T-helper 17 cell (primary cell): ENCODE results near the gene PTGFR. TPM values are rescaled to one million over a fixed set of nuclear protein-coding genes. Genes with fewer than 3 reads are reported as not detected.

Experiments
- ATAC-seq: fragments of 150-1000 bp; cut with Tn5 transposase; 2 replicates; pipeline ENCODE4 v1.10.0; 2021; ENCODE audit warnings: mild to moderate bottlenecking, moderate library complexity
- DNase-seq, 3 donors: peaks; one replicate each; pipeline versions ENCODE4 v3.0.0 to v3.0.0-alpha.2; 2020 to 2021
- H3K9me3 ChIP-seq: one replicate; pipeline ENCODE4 v1.7.0; 2013; ENCODE audit warnings: low read length, mild to moderate bottlenecking; ENCODE audit not compliant: control insufficient read depth, poor library complexity, severe bottlenecking
- H3K27ac Mint-ChIP-seq: one replicate; pipeline ENCODE4 v1.8.0; 2022; ENCODE audit warnings: mild to moderate bottlenecking, moderate library complexity, mixed read lengths
- H3K27me3 Mint-ChIP-seq: one replicate; pipeline ENCODE4 v1.8.0; 2022; ENCODE audit warnings: mixed read lengths
- H3K36me3 Mint-ChIP-seq: one replicate; pipeline ENCODE4 v1.8.0; 2022; ENCODE audit warnings: low read depth, mixed read lengths
- H3K4me1 Mint-ChIP-seq: one replicate; pipeline ENCODE4 v1.8.0; 2022; ENCODE audit warnings: mild to moderate bottlenecking, mixed read lengths
- H3K4me3 Mint-ChIP-seq: one replicate; pipeline ENCODE4 v1.8.0; 2022; ENCODE audit warnings: mild to moderate bottlenecking, moderate library complexity, mixed read lengths
- total RNA-seq, 4 donors: library from RNA in 2 of 4; stranded (reverse) in 2 of 4; gene quantifications; one replicate each; pipeline ENCODE4 v1.2.3 and lab custom pipeline; 2022 to 2026

Gene PTGFR
- total RNA-seq, 2 donors from 2014 or later, result not detected

- Mint-ChIP-seq H3K4me1 (peaks cover 4% of the 10 kb centered on the region), H3K27me3 (peaks cover 35% of the 10 kb centered on the region), H3K36me3 (no peaks in the 10 kb centered on the region), H3K4me3 (peak overlapping the region; percentile 39), H3K27ac (no peak overlapping the region)
- ATAC-seq (no peak), DNase-seq (no peak)
- peaks cover under 1% of the 10 kb centered on the region for H3K9me3 ChIP-seq
These were observed 787 bp downstream of the PTGFR start for GRCh38 chr1:78491451-78492071.

- Mint-ChIP-seq H3K27me3 (peaks cover 38% of the 10 kb centered on the region), H3K27ac (no peak overlapping the region), H3K4me3 (no peak overlapping the region), H3K4me1 (peaks cover 4% of the 10 kb centered on the region), H3K36me3 (no peaks in the 10 kb centered on the region)
- DNase-seq (no peak), ATAC-seq (no peak)
- no peaks in the 10 kb centered on the region for H3K9me3 ChIP-seq
These were observed 1.7 kb downstream of the PTGFR start for GRCh38 chr1:78492386-78492950.

- H3K9me3 ChIP-seq, result no peaks in the 10 kb centered on the region
- Mint-ChIP-seq H3K27ac (no peak overlapping the region), H3K36me3 (no peaks in the 10 kb centered on the region), H3K4me1 (peaks cover 4% of the 10 kb centered on the region), H3K27me3 (peaks cover 41% of the 10 kb centered on the region), H3K4me3 (no peak overlapping the region)
- no peak for ATAC-seq
- no peak for DNase-seq
These were observed 2.7 kb downstream of the PTGFR start for GRCh38 chr1:78493451-78493850.

- Mint-ChIP-seq H3K4me3 (no peak overlapping the region), H3K36me3 (no peaks in the 10 kb centered on the region), H3K4me1 (no peaks in the 10 kb centered on the region), H3K27me3 (peaks cover 22% of the 10 kb centered on the region), H3K27ac (no peak overlapping the region)
- no peak for ATAC-seq
- H3K9me3 ChIP-seq, result no peaks in the 10 kb centered on the region
- no peak for DNase-seq
These were observed 6.4 kb downstream of the PTGFR start for GRCh38 chr1:78497201-78497600.

- no peak for ATAC-seq
These were observed 9.8 kb downstream of the PTGFR start for GRCh38 chr1:78500529-78500928.

GRCh38 chr1:78501203-78501602 is 10.4 kb downstream of the PTGFR start:
- no peak for DNase-seq
- no peak for ATAC-seq
- Mint-ChIP-seq H3K36me3 (no peaks in the 10 kb centered on the region), H3K27me3 (peaks cover 12% of the 10 kb centered on the region), H3K4me1 (peaks cover 2% of the 10 kb centered on the region), H3K27ac (no peak overlapping the region), H3K4me3 (no peak overlapping the region)
- no peaks in the 10 kb centered on the region for H3K9me3 ChIP-seq

More at GRCh38 chr1:78500529-78500928, 9.8 kb downstream of the PTGFR start:
- H3K4me1 Mint-ChIP-seq, result peaks cover 2% of the 10 kb centered on the region
- DNase-seq, result no peak
- no peaks in the 10 kb centered on the region for H3K9me3 ChIP-seq
- peaks cover 12% of the 10 kb centered on the region for H3K27me3 Mint-ChIP-seq
- H3K36me3 Mint-ChIP-seq, result no peaks in the 10 kb centered on the region
- no peak overlapping the region for H3K4me3 Mint-ChIP-seq
- no peak overlapping the region for H3K27ac Mint-ChIP-seq

GRCh38 chr1:78511334-78511733 is 20.6 kb downstream of the PTGFR start:
- no peak for DNase-seq
- H3K27me3 Mint-ChIP-seq, result no peaks in the 10 kb centered on the region
- H3K4me1 Mint-ChIP-seq, result no peaks in the 10 kb centered on the region
- ATAC-seq, result no peak
- no peaks in the 10 kb centered on the region for H3K36me3 Mint-ChIP-seq
- no peaks in the 10 kb centered on the region for H3K9me3 ChIP-seq
- H3K4me3 Mint-ChIP-seq, result no peak overlapping the region
- H3K27ac Mint-ChIP-seq, result no peak overlapping the region

- H3K9me3 ChIP-seq, result no peaks in the 10 kb centered on the region
- DNase-seq (no peak), ATAC-seq (no peak)
- Mint-ChIP-seq H3K27me3 (peaks cover 11% of the 10 kb centered on the region), H3K4me1 (no peaks in the 10 kb centered on the region), H3K27ac (no peak overlapping the region), H3K36me3 (no peaks in the 10 kb centered on the region), H3K4me3 (no peak overlapping the region)
These were observed 25.9 kb downstream of the PTGFR start for GRCh38 chr1:78516716-78517115.

GRCh38 chr1:78519446-78519845 is 28.7 kb downstream of the PTGFR start:
- H3K27me3 Mint-ChIP-seq, result peaks cover 11% of the 10 kb centered on the region
- no peak overlapping the region for H3K4me3 Mint-ChIP-seq
- H3K9me3 ChIP-seq, result no peaks in the 10 kb centered on the region
- ATAC-seq, result no peak
- H3K36me3 Mint-ChIP-seq, result no peaks in the 10 kb centered on the region
- H3K4me1 Mint-ChIP-seq, result no peaks in the 10 kb centered on the region
- H3K27ac Mint-ChIP-seq, result no peak overlapping the region
- DNase-seq, result no peak

GRCh38 chr1:78520216-78520615 is 29.4 kb downstream of the PTGFR start:
- DNase-seq (no peak), ATAC-seq (no peak)
- Mint-ChIP-seq H3K4me1 (no peaks in the 10 kb centered on the region), H3K27ac (no peak overlapping the region), H3K4me3 (no peak overlapping the region), H3K36me3 (no peaks in the 10 kb centered on the region), H3K27me3 (peaks cover 11% of the 10 kb centered on the region)
- H3K9me3 ChIP-seq, result no peaks in the 10 kb centered on the region

- no peak overlapping the region for H3K4me3 Mint-ChIP-seq
- H3K9me3 ChIP-seq, result no peaks in the 10 kb centered on the region
- no peaks in the 10 kb centered on the region for H3K36me3 Mint-ChIP-seq
- ATAC-seq, result no peak
- H3K4me1 Mint-ChIP-seq, result no peaks in the 10 kb centered on the region
- no peak for DNase-seq
- no peak overlapping the region for H3K27ac Mint-ChIP-seq
- peaks cover 11% of the 10 kb centered on the region for H3K27me3 Mint-ChIP-seq
These were observed 30.1 kb downstream of the PTGFR start for GRCh38 chr1:78520843-78521242.

GRCh38 chr1:78522136-78522535 is 31.4 kb downstream of the PTGFR start:
- no peaks in the 10 kb centered on the region for H3K4me1 Mint-ChIP-seq
- no peaks in the 10 kb centered on the region for H3K36me3 Mint-ChIP-seq
- H3K9me3 ChIP-seq, result no peaks in the 10 kb centered on the region
- ATAC-seq (no peak), DNase-seq (no peak)
- H3K27ac Mint-ChIP-seq, result no peak overlapping the region
- H3K27me3 Mint-ChIP-seq, result peaks cover 11% of the 10 kb centered on the region
- no peak overlapping the region for H3K4me3 Mint-ChIP-seq

GRCh38 chr1:78526496-78526895 is 35.7 kb downstream of the PTGFR start:
- H3K4me3 Mint-ChIP-seq, result no peak overlapping the region
- H3K4me1 Mint-ChIP-seq, result no peaks in the 10 kb centered on the region
- ATAC-seq, result no peak
- H3K36me3 Mint-ChIP-seq, result no peaks in the 10 kb centered on the region
- DNase-seq, result no peak
- no peaks in the 10 kb centered on the region for H3K9me3 ChIP-seq
- peaks cover 22% of the 10 kb centered on the region for H3K27me3 Mint-ChIP-seq
- H3K27ac Mint-ChIP-seq, result no peak overlapping the region

- no peaks in the 10 kb centered on the region for H3K36me3 Mint-ChIP-seq
- no peaks in the 10 kb centered on the region for H3K9me3 ChIP-seq
- no peak overlapping the region for H3K27ac Mint-ChIP-seq
- H3K27me3 Mint-ChIP-seq, result peaks cover 22% of the 10 kb centered on the region
- no peaks in the 10 kb centered on the region for H3K4me1 Mint-ChIP-seq
- ATAC-seq (no peak), DNase-seq (no peak)
- no peak overlapping the region for H3K4me3 Mint-ChIP-seq
These were observed 36.9 kb downstream of the PTGFR start for GRCh38 chr1:78527706-78528105.
